HG03095 (cell line): ENCODE results near the gene HSPA12A.

Experiments
- ATAC-seq: cut with Tn5 transposase; IDR thresholded peaks from one replicate; pipeline ENCODE4 v1.9.1; 2021; ENCODE audit warnings: moderate library complexity; ENCODE audit not compliant: unreplicated experiment

HSPA12A gene

DNA sequence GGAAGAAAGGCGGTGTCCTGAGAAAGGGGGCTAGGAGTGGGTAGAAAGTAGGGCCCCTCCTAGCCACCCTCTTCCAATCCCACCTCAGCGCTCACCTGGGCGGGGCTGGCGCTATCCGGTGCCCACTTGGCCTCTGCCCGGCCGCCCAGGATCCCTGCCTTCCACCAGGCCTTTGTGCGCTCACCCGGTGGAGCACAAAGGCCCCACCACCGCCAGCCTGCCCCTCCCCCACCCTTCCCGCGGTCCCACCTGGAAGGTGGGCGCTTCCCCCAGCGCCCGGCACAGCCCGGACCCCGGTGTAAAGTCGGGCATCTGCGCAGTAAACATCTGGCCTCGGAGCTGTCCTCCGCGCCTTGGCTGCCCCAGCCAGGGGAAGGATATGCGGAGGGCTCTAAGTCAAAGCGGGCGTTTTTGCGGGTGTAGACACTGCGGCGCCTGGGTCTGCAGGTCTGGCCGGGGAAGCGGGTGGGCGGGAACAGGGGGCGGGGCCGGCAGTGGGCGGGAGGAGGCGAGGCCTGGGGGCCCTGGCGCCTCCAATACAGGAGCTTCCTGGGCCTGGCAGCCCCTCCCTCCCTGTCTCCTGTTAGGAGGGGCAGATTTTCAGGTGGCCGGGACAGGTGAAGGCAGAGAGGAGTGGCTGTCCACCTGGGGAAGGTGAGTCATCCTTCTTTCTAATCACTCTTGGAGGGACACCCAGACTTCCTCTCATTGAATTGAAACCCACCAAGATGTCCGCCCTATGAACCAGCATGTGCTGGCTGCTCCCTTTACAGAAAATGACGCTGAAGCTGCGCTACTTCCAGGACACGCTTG, 72.3 kb downstream of the HSPA12A start:
- ATAC-seq, result no peak

DNA sequence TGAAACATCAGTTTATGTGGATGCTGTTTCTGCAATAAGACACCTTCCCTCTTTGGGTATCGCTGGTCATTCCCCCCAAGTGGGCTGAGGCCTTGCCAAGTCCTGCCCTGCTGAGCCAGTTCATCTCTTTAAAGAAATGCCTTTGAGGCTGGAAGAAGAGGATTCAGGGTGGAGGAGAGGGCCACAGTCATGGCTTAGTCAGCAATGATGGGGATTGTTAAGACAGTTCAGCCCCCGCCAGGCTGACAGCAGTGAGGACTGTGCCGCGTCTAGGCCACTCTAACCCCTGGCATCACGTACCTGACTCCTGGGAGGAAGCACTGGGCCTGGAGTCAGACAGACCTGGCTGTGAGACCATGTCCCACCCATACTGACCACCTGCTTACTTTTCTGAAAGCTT, 73.3 kb downstream of the HSPA12A start:
- no peak for ATAC-seq

GRCh38 chr10:116668446-116668845, 73.9 kb downstream of the HSPA12A start:
- no peak for ATAC-seq

DNA sequence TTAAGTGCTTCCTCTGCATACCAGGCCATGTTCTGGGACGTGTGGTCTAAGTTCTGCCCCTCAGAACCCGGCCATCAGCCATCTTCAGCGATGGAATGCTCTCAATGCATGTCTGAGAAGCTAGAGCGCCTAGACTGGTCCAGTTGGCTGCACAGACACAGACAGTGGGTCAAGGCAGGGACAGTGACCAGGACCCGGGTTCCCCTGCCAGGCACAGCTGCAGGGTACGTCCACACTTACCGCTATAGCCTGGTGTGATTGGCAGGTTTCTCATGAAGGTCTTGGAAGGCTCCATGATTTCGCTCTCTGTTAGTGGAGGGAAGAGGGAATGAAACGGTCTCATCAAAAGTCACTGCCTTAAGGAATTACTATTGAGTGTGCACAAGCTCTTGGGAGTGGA, 74.3 kb downstream of the HSPA12A start:
- ATAC-seq, result no peak

GRCh38 chr10:116667484-116667883, 74.9 kb downstream of the HSPA12A start:
- no peak for ATAC-seq

- no peak for ATAC-seq
These were observed 76.7 kb downstream of the HSPA12A start for GRCh38 chr10:116665541-116666125.

DNA sequence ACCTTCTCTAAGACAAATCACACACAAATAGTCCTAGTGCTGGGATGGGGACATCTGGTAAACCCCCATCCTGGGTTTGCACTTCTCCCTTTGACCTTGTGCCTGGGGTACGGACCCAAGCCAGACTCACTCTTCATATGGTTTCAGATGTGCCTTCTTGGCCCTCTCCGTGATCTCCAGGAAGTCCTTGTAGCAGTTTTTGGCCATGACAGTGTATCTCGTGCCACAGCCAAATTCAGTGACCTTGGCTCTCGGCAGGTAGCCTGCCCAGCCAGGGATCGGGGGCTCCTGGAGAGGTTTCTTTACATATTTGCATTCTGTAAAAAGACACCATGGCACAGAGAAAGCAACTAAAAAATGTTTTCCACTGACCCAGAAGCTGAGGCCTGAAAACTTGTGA, 77.7 kb downstream of the HSPA12A start:
- no peak for ATAC-seq

GRCh38 chr10:116663342-116663741, 79.0 kb downstream of the HSPA12A start:
- ATAC-seq, result no peak

GRCh38 chr10:116660860-116661259, 81.5 kb downstream of the HSPA12A start:
- ATAC-seq, result no peak

GRCh38 chr10:116659049-116659670, 83.2 kb downstream of the HSPA12A start:
- ATAC-seq, result no peak

DNA sequence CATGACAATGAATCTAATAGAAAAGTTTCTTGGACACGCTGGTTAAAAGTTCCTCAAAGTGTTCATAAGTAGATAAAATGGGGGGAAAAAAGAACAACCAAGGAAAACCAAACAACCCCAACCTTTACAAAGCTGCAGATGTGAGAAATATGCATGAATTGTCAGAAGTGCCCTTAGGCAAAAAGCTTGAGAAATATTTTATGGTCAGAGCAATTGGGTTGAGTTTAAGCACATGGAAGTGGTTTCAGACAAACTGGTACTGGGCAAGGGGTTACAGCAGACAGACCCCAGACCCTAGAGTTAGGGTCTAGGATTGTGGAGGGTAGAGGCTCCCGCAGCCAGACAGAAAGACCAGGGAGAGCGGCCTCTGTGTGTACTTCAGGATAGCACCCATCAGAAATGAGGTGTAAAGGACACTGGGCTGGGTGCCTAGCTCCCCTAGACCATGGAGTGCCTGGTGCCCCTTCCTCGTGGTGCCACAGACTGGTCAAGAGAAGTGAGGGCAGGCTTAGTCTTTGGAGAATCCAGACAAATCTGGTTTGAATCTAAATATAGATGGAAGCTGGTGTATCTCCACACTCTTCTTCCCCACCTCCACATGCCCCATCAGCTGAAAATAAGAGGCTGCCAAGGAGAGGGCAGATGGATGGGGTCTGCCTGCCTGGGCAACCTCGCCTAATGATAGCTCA, 84.4 kb downstream of the HSPA12A start:
- no peak for ATAC-seq

- no peak for ATAC-seq
These were observed 86.3 kb downstream of the HSPA12A start for GRCh38 chr10:116656044-116656443.

- no peak for ATAC-seq
These were observed 86.8 kb downstream of the HSPA12A start for GRCh38 chr10:116655568-116655967.

GRCh38 chr10:116654816-116655215, 87.5 kb downstream of the HSPA12A start:
- ATAC-seq, result no peak

- ATAC-seq, result no peak
These were observed 88.5 kb downstream of the HSPA12A start for GRCh38 chr10:116653885-116654284.

DNA sequence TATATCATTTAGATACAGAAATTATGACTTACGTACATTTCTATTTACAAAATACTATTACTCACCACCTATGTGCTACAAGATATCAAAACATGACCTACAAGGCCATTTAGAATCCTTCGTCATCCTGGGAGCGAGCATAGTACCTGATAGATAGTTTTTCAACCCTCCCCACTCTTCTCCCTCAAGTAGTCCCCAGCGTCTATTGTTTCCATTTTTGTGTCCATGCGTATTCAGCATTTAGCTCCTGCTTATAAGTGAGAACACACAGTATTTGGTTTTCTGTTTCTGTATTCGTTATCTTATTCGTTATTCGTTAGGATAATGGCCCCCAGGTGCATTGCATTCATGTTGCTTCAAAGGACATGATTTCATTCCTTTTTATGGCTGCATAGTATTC, 93.5 kb downstream of the HSPA12A start:
- no peak for ATAC-seq

- ATAC-seq, result no peak
These were observed 95.9 kb downstream of the HSPA12A start for GRCh38 chr10:116646502-116646901.

GRCh38 chr10:116637830-116638229, 104.5 kb downstream of the HSPA12A start:
- no peak for ATAC-seq

- ATAC-seq, result no peak
These were observed 105.4 kb downstream of the HSPA12A start for GRCh38 chr10:116636976-116637375.

- no peak for ATAC-seq
These were observed 106.0 kb downstream of the HSPA12A start for GRCh38 chr10:116636385-116636784.

DNA sequence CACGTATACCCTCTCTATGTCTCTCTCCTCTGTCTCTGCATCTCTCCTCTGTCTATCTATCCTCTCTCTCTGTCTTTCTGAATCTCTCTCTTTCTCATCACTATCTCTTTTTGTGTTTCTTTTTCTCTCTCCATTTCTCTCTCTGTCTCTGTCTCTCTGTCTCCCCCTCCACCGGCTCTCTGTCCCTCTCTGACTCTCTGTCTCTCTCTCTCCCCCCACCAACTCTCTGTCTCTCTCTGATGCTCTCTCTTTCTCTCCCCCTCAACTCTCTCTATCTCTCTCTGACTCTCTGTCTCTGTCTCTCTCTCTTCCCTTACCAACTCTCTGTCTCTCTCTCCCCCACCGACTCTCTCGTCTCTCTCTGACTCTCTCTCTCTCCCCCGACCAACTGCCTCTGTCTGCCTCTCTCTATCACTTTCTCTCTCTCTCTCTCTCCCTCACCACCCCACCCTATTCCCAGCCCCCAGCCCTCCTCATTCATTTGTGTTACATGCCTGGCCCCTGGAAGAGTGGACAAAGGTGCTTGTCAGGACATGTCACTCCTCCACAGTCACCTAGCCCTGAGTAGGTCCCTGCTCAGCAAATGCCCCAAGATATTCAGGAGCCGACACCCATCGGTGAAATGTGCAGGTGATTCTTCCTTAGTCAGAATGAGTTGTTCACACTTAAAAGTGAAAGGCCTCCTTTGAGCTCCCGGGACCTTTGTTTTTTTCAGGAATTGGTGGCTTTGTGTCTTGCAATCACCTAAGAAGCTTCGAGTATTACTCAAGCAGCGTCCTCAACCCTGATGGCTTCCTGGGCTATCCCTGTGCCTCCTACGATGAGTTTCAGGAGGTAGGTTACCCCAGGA, 108.0 kb downstream of the HSPA12A start:
- no peak for ATAC-seq
